ENCODE results near the gene PLA2G2E.

Gene PLA2G2E

DNA sequence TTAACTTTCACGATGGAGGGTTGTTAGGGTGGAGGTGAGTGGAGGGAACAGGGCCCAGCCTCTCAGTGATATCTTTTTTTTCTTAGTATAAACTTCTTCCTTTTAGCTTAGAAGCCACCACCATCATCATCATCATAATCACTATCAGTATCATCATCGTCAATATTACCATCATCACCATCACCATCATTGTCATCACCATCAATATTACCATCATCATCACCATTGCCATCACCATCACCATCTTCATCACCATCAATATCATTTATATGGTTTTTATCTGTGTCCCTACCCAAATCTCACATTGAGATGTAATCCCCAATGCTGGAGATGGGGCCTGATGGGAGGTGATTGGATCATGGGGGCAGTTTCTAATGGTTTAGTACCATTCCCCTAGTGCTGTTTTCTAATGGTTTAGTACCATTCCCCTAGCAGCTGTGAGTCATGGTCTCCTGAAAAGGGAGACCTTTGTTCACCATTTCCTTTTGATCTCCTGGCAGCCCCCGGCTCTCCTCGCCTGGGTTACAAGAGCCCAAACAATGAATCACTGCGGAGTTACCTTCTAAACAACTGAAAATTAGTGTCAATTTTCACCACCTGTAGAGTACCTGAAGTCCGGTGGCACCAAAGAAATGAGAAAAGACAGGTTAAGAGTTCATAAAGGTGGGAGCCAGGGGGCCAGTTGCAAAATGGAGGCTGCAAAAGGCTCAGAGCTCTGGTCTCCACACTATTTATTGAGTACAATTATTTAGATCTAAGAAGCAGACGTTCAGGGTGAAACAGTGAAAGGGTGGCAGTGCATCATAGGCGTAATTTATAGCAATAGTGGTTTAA lies 3.1 kb upstream of the PLA2G2E start:
- DNase-seq (ENCODE audit: insufficient read length) (no peak), FAIRE-seq (no peak)
- no peak for TF ChIP-seq TAF1 (IDR thresholded peaks at IDR 0.05; ENCODE audit: borderline replicate concordance, low read depth, low read length)
- no peak for TF ChIP-seq POLR2A (IDR thresholded peaks at IDR 0.05; ENCODE audit: low read depth, low read length)
- no peak for TF ChIP-seq POLR2AphosphoS5 (IDR thresholded peaks at IDR 0.05; ENCODE audit: low read depth, low read length)

DNA sequence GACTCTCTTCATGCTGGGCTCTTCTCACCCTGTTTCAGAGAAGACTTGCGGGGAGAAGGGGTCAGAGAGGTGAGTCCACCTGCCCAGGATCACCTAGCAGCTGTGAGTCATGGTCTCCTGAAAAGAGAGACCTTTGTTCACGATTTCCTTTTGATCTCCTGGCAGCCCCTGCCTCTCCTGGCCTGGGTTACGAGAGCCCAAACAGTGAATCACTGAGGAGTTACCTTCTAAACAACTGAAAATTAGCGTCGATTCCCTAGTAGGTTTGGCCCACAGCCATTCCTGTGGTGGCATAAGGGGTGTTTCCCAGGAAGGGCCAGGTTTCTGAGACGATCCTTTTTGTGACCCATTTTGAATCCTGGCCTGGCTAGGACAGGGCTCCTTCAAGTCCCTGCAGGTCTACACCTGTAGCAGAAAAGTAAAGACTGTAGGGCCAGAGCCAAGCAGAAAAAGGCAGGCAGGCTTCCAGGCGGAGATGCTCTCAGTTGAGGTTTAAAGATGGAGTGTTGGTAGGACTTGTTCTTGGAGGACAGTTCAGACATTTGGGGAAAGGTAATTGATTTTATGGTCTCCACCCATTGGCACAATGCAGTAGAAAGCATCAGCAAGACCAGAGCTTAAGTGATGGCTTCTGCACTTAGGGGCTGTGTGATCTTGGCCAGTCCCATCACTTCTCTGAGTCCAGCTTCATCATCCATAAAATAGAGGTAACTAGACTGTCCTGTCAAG lies 2.1 kb upstream of the PLA2G2E start:
- DNase-seq (ENCODE audit: insufficient read length) (no peak), FAIRE-seq (no peak)
- TF ChIP-seq POLR2AphosphoS5 (IDR thresholded peaks at IDR 0.05; ENCODE audit: low read depth, low read length) (no peak), TAF1 (IDR thresholded peaks at IDR 0.05; ENCODE audit: borderline replicate concordance, low read depth, low read length) (no peak), POLR2A (IDR thresholded peaks at IDR 0.05; ENCODE audit: low read depth, low read length) (no peak)

DNA sequence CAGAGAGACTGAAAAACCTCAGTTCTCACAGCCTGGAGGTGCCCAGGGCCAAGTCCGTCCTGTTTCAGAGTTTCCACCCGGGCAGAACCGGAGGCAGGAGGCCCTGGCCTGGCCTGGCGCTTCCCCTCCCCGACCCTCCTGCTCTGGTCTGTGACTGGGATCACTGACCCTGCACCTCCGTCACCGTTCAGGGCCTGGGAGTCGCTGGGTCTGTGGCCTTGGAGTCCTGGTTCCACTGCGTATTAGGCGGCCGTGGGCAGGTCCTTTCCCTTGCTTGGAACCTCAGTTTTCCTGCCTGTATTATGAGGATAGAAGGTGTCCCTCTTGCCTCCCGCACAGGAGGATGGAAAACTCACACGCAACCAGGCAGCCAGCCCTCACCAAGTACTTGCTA lies 533 bp upstream of the PLA2G2E start:
- no peak for FAIRE-seq

DNA sequence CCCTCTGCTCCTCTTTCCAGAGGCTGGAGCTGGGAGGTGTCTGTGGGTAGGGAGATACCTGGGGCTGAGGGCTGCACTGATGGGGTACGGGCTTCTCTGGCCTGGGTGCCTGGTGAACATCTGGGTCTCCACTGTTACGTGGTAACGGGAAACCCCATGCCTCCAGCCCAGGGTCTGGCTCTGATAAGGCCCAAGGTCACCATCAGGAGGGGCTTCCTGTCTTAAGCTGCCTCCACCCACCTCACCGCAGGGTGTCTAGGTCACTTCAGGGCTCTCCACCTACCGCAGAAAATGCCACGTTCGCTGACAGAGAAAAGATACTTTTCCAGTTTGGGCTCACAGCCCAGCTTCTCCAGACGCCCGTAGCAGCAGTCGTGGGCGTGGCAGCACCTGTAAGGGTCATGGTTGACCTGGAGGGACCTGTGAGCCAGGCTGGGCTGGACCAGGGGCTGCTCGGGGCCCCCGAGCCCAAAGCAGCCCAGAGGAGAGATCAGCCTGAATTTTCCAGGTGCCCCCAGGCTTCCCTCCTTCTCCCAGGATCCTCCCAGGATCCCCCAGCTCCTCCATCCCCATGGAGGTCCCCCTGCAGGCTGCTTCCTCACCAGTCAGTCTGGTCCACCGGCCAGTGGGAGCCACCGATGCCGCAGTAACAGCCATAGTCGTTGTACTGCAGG lies 1.3 kb downstream of the PLA2G2E start:
- TF ChIP-seq TAF1 (IDR thresholded peaks at IDR 0.05; ENCODE audit: borderline replicate concordance, low read depth, low read length) (no peak), POLR2A (IDR thresholded peaks at IDR 0.05; ENCODE audit: low read depth, low read length) (no peak), POLR2AphosphoS5 (IDR thresholded peaks at IDR 0.05; ENCODE audit: low read depth, low read length) (no peak)
- FAIRE-seq (no peak), DNase-seq (ENCODE audit: insufficient read length) (no peak)

More for the DNA sequence above, 533 bp upstream of the PLA2G2E start:
- no peak for DNase-seq (ENCODE audit: insufficient read length)
- TF ChIP-seq POLR2AphosphoS5 (IDR thresholded peaks at IDR 0.05; ENCODE audit: low read depth, low read length) (no peak), TAF1 (IDR thresholded peaks at IDR 0.05; ENCODE audit: borderline replicate concordance, low read depth, low read length) (no peak), POLR2A (IDR thresholded peaks at IDR 0.05; ENCODE audit: low read depth, low read length) (no peak)

DNA sequence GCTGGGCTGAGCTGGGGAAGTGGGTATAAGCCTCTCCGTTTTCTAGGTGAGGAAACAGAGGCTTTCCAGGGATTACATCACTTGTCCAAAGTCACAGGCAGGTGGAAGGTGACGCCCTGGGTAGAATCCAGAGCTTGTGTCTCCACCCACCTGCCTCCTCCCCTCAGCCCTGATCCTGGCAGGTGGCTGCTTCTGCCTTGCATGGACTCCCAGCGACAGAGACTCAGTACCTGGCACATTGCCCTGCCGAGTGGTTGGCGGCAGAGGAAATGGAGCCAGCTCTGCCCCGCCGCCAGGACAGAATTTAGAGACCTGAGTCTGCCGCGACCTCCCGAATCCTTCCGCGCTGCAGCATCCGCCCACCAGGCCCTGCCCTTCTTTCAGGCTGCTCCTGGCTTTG lies 2.1 kb downstream of the PLA2G2E start:
- TF ChIP-seq POLR2A (IDR thresholded peaks at IDR 0.05; ENCODE audit: low read depth, low read length) (no peak), POLR2AphosphoS5 (IDR thresholded peaks at IDR 0.05; ENCODE audit: low read depth, low read length) (no peak), TAF1 (IDR thresholded peaks at IDR 0.05; ENCODE audit: borderline replicate concordance, low read depth, low read length) (no peak)
- no peak for FAIRE-seq
- DNase-seq (ENCODE audit: insufficient read length): no peak

DNA sequence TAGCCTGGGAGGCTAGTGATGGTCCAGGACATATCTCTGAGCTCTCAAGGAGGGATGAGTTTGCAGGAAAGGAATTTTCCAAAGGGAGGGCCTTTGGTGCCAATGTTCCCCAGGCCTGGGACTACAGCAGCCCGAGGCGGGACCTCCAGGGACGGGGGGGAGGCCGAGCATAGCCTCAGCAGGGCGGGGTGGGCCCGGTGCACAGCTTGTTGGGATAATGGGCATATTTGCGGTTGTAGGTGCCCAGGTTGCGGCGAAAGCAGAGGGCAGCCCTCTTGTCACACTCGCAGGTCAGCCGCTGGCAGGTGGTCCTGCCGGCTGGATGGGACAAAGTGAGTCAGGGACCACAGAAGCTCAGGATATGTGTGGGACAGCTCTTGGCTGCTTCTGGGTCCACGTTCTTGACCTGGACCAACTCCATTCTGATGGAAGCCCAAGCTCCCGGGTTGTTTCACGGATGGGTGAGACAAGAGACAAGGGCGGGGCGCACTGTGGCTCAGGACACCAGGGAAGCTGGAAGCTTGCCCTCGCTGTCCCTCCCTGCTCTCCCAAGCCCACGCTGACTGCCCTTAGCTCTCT lies 3.2 kb downstream of the PLA2G2E start:
- DNase-seq (ENCODE audit: insufficient read length) (no peak), FAIRE-seq (no peak)
- TF ChIP-seq POLR2AphosphoS5 (IDR thresholded peaks at IDR 0.05; ENCODE audit: low read depth, low read length): no peak

DNA sequence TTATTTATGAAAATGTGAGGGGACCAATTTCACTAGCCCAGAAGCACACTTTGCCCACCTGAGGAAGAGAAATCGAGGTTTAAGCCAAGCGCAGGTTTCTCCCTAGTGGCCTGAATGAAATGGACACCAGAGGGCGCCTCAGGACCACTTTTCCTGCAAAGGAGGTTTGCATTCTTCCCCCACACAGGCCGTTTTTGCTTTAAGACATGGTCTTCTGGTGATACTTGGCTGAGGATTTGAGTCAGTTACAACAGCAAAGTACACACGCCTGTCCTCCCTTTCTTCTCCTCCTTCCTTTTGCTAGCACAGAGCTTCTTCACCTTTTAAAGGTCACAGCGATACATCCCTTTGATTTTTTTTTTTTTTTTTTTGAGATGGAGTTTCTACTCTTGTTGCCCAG lies 5.4 kb downstream of the PLA2G2E start:
- DNase-seq (ENCODE audit: insufficient read length) (peak; percentile 76), FAIRE-seq (peak; percentile 81)
- no peak for TF ChIP-seq POLR2AphosphoS5 (IDR thresholded peaks at IDR 0.05; ENCODE audit: low read depth, low read length)
- no peak for TF ChIP-seq POLR2A (IDR thresholded peaks at IDR 0.05; ENCODE audit: low read depth, low read length)
- TF ChIP-seq TAF1 (IDR thresholded peaks at IDR 0.05; ENCODE audit: borderline replicate concordance, low read depth, low read length): no peak

DNA sequence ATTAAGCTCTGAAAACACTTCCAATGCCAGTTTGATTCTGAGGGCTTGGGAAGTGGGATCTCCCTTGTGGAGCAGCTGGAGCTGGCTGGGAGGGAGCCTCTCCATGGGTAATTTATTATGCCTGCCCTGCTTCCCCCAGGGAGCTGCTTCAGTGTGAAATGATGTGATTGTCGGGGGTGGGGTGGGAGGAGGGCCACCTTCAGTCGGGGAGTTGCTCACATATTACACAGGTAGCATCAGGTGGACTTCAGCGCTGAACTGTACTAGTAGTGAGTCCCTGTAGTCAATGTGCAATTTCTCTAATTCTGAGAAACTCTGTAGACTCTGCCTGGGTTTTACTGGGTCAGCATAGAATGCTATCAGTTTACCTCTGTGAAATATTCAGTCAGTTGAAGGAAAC lies 12.8 kb downstream of the PLA2G2E start:
- DNase-seq (ENCODE audit: insufficient read length): no peak
- no peak for FAIRE-seq
- no peak for TF ChIP-seq POLR2AphosphoS5 (IDR thresholded peaks at IDR 0.05; ENCODE audit: low read depth, low read length)
- TF ChIP-seq TAF1 (IDR thresholded peaks at IDR 0.05; ENCODE audit: borderline replicate concordance, low read depth, low read length): no peak
- TF ChIP-seq POLR2A (IDR thresholded peaks at IDR 0.05; ENCODE audit: low read depth, low read length): no peak

DNA sequence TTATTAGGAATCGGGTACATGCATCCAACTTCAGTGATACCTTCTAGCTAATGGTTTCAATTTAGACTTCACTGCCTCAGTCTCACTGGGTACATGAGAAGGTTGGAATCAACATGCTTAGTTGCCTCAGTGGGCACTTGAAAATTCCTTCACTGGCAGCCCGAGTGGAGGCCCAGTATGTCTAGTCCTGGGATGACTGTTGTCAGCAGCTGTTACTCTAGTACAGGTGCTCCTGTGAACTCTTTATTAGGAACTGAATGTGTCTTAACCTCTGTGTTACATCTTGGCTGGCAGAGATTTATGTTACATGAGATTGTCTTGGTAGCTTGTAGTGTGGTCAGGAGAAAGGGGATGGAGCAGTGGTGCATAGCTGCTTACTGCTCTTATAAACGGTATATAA lies 13.4 kb downstream of the PLA2G2E start:
- no peak for TF ChIP-seq TAF1 (IDR thresholded peaks at IDR 0.05; ENCODE audit: borderline replicate concordance, low read depth, low read length)
- TF ChIP-seq POLR2AphosphoS5 (IDR thresholded peaks at IDR 0.05; ENCODE audit: low read depth, low read length): no peak
- no peak for TF ChIP-seq POLR2A (IDR thresholded peaks at IDR 0.05; ENCODE audit: low read depth, low read length)
- DNase-seq (ENCODE audit: insufficient read length): no peak
- FAIRE-seq: no peak

DNA sequence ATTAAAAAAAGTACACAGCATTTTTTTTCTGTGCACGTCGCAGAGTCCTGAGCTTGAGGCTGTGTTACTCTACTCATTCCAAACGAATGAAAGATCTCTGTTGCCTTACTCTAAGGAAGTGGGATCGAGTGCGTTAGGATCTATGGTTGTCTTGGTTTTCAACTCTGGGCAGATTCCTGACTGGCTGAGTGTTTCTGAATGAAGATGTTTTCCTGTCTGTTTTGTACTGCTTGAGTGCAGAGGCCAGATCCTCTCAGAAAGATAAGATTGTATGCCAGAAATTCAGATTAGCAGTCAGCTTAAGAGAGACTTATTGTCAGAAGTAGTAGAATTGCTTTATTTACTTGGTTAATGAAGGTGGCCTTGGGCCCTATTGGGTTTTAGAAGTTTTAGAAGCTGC lies 14.0 kb downstream of the PLA2G2E start:
- TF ChIP-seq POLR2AphosphoS5 (IDR thresholded peaks at IDR 0.05; ENCODE audit: low read depth, low read length): no peak
- no peak for DNase-seq (ENCODE audit: insufficient read length)
- no peak for FAIRE-seq

DNA sequence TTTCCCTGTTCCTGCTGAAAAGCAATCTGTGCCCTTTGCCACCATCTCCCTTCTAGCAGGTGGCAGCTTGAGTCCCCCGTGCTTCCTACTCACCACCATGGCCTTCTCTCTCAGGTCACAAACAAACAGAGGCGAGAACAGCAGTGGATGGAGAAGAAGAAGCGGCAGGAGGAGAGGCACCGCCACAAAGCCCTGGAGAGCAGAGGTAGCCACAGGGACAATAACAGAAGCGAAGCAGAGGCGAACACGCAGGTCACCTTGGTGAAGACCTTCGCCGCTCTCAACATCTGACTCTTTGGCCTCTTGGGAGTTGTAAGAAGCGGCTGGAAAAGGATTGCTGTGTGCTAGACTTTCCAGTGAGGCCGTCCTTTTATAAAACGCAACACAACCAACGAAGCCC lies 16.0 kb downstream of the PLA2G2E start:
- FAIRE-seq: no peak
- TF ChIP-seq POLR2A (IDR thresholded peaks at IDR 0.05; ENCODE audit: low read depth, low read length): no peak
- TF ChIP-seq POLR2AphosphoS5 (IDR thresholded peaks at IDR 0.05; ENCODE audit: low read depth, low read length): no peak
- TF ChIP-seq TAF1 (IDR thresholded peaks at IDR 0.05; ENCODE audit: borderline replicate concordance, low read depth, low read length): no peak
- DNase-seq (ENCODE audit: insufficient read length): no peak
